ENCODE results near the gene ZNFX1. TPM values are rescaled to one million over a fixed set of nuclear protein-coding genes. Genes with fewer than 3 reads are reported as not detected.

ZNFX1 gene
- total RNA-seq, 1 donor from 2014 or later = 10.4 TPM

- H3K27me3 Mint-ChIP-seq (ENCODE audit: low read depth) = peaks cover 5% of the 10 kb centered on the region
- H3K4me3 Mint-ChIP-seq = peak overlapping the region; percentile 61
- peaks cover 49% of the 10 kb centered on the region for H3K36me3 Mint-ChIP-seq (ENCODE audit: low read depth)
- no peak for DNase-seq (ENCODE audit: low read depth, low spot score)
- no peak overlapping the region for H3K27ac Mint-ChIP-seq (ENCODE audit: unreplicated experiment)
- H3K9me3 Mint-ChIP-seq = no peaks in the 10 kb centered on the region
- TF ChIP-seq CTCF (conservative IDR thresholded peaks at IDR 0.05) = no peak
- peaks cover 33% of the 10 kb centered on the region for H3K4me1 Mint-ChIP-seq
Observed at GRCh38 chr20:49291200-49291599, 13.3 kb upstream of the ZNFX1 start.

- no peak for DNase-seq (ENCODE audit: low read depth, low spot score)
- Mint-ChIP-seq H3K27ac (ENCODE audit: unreplicated experiment) (no peak overlapping the region), H3K4me3 (peak overlapping the region; percentile 61), H3K4me1 (peaks cover 38% of the 10 kb centered on the region), H3K9me3 (no peaks in the 10 kb centered on the region), H3K27me3 (ENCODE audit: low read depth) (peaks cover 8% of the 10 kb centered on the region), H3K36me3 (ENCODE audit: low read depth) (peaks cover 54% of the 10 kb centered on the region)
- TF ChIP-seq CTCF (conservative IDR thresholded peaks at IDR 0.05) = no peak
Observed at GRCh38 chr20:49290608-49291191, 12.8 kb upstream of the ZNFX1 start.

GRCh38 chr20:49288784-49289696, 11.2 kb upstream of the ZNFX1 start:
- no peak for DNase-seq (ENCODE audit: low read depth, low spot score)
- Mint-ChIP-seq H3K27ac (ENCODE audit: unreplicated experiment) (no peak overlapping the region), H3K36me3 (ENCODE audit: low read depth) (peaks cover 60% of the 10 kb centered on the region)

GRCh38 chr20:49288250-49288751, 10.4 kb upstream of the ZNFX1 start:
- Mint-ChIP-seq H3K27me3 (ENCODE audit: low read depth) (peaks cover 15% of the 10 kb centered on the region), H3K27ac (ENCODE audit: unreplicated experiment) (no peak overlapping the region), H3K9me3 (no peaks in the 10 kb centered on the region), H3K4me3 (peak overlapping the region; percentile 97), H3K4me1 (peaks cover 54% of the 10 kb centered on the region), H3K36me3 (ENCODE audit: low read depth) (peaks cover 68% of the 10 kb centered on the region)
- DNase-seq (ENCODE audit: low read depth, low spot score) = no peak
- TF ChIP-seq CTCF (conservative IDR thresholded peaks at IDR 0.05) = no peak

More at GRCh38 chr20:49288784-49289696, 11.2 kb upstream of the ZNFX1 start:
- peak overlapping the region; percentile 45 for H3K4me3 Mint-ChIP-seq
- H3K4me1 Mint-ChIP-seq = peaks cover 50% of the 10 kb centered on the region
- TF ChIP-seq CTCF (conservative IDR thresholded peaks at IDR 0.05) = no peak
- H3K27me3 Mint-ChIP-seq (ENCODE audit: low read depth) = peaks cover 13% of the 10 kb centered on the region
- H3K9me3 Mint-ChIP-seq = no peaks in the 10 kb centered on the region

GRCh38 chr20:49287555-49288249, 9.8 kb upstream of the ZNFX1 start:
- Mint-ChIP-seq H3K4me3 (peak overlapping the region; percentile 97), H3K27ac (ENCODE audit: unreplicated experiment) (no peak overlapping the region), H3K9me3 (peaks cover 2% of the 10 kb centered on the region), H3K36me3 (ENCODE audit: low read depth) (peaks cover 70% of the 10 kb centered on the region), H3K27me3 (ENCODE audit: low read depth) (peaks cover 18% of the 10 kb centered on the region), H3K4me1 (peaks cover 56% of the 10 kb centered on the region)
- TF ChIP-seq CTCF (conservative IDR thresholded peaks at IDR 0.05) = no peak
- DNase-seq (ENCODE audit: low read depth, low spot score) = no peak
